Kasumi-1 (cell line): ENCODE data around the gene TSG101.

Experiments
- DNase-seq, 2 experiments: peaks; one replicate each; lab custom pipeline; 2025; lab: John Stamatoyannopoulos, UW

The TSG101 gene, protein sequence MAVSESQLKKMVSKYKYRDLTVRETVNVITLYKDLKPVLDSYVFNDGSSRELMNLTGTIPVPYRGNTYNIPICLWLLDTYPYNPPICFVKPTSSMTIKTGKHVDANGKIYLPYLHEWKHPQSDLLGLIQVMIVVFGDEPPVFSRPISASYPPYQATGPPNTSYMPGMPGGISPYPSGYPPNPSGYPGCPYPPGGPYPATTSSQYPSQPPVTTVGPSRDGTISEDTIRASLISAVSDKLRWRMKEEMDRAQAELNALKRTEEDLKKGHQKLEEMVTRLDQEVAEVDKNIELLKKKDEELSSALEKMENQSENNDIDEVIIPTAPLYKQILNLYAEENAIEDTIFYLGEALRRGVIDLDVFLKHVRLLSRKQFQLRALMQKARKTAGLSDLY

DNA sequence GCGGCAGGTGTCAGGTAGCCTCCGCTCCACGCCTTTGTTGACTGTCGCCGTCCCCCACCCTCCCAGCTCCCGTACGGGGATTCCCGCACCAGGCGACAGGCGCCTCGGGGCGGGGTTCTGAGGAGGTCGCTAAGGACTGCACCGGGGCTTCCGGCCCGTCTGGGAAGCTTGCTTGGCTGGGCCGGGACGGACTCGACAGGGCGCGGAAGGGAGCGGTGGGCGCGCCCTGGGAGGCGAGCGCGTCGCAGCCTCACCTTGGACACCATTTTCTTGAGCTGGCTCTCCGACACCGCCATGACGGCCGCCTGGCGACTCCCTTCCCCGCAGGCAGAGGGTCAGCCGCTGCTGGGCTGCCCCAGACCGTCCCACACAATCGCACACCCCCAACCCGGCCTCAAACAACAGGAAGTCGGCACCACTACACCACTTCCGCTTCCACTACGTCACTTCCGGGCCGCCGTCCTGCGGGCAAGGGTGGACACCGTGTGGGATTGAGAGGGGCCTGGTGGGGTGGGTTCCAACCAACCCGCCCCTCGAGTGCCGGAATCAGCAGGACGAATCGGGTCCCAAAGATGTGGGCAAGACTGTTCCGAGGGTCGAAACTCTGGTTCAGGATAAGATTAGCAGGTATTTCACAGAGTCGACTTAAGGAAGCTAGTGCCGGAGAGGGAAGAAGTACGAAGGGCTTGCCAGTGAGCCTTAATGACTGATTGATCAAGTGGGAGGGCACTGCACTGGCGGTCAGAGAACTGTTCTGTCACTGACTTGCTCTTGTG is at the start of gene TSG101:
Gene TSG101 (minus strand): TSS at position 422 of the 776 bp plus-strand sequence. CDS start 126 bp downstream, at position 296.
- peak; percentile 73 to 79 for DNase-seq

DNA sequence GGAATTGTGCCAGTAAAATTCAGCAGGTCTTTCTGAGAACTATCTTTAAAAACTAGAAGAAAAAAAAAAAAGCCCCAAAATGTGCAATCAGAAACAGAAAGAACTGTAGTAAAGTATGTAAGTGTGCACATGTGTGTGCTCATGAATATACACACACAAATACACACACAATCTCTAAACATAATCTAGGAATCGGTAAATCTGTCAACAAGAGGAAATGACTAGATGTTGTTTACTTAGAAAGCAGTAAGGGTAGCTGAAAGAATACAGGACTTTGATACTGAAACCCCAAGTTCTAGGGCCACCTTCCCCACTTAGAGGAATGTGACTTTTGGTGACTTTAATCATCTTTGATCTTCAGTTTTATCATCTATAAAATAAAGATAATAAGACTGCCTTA is 48.6 kb upstream of the TSG101 start:
- no peak for DNase-seq

DNA sequence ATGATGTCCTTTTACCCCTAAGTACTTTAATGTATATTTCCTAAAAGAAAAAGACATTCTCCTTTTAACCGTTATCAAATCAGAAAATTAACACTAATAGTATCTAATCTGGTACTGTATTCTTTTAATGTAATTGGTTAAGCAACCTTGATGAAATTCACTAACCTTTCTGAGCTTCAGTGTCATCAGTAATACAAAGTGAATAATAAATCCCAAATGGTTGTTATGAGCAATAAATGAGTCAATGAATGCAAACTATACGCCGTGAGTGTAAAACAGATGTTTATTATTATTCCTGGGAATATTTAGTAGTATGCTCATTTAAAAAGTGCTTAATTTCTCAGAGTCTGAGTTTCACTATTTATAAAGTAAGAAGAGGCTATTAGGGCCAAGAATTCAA is 40.3 kb upstream of the TSG101 start:
- DNase-seq, result no peak

DNA sequence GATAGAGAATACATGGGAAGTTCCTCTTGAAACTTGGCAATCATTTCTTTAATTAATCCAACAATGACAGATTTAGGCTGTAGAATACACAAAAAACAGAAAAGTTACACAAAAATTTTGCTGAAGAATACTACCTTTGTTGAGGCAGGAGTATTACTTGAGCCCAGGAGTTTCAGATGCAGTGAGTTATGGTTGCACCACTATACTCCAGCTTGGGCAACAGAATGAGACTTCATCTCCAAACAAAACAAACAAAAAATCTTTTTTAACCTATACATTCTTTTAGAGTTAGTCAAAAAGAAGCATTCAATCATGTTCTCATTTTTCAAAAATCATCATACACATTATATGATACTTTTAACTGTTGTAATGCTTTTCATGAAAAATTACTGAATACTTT is 39.7 kb upstream of the TSG101 start:
- no peak for DNase-seq

DNA sequence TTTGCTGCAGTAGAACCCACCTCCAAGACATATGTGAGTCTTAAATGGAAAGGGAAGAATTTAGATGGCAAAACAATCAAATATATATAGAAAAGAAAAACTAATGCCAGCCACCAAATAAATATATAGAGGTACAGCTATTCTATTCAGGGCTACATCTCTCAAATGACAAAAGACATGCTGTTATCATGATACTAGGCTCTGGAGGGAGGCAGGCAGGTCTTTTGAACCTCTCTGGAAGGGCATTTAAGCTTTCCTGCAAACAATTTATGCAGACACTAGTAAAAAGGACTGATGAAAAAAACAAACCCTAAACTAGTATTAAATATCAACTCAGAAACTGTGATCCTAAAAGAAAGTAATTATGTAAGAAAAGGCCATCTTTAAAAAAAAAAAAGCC is 37.4 kb upstream of the TSG101 start:
- DNase-seq, result no peak

DNA sequence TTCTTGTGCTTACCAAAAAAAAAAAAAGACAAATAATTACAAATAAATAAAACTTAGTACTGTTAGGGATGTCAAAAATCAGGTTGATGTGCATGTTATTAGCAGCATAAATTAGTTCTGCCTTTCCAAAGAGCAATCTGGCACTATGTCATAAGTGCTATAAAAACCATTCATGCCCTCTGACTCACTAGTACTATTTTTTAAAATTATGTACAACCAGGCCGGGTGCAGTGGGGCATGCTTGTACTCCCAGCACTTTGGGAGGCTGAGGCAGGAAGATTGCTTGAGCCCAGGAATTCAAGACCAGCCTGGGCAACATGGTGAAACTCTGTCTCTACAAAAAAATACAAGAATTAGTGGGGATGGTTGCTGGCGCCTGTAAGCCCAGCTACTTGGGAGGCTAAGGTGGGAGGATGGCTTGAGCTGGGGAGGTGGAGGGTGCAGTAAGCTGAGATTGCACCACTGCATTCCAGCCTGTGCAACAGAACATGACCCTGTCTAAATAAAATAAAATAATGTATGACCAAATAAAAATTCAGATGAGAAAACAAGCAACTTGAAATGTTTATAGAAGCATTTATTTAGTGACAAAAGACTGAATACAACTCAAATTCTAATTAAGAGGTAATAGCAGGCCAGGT is 36.5 kb upstream of the TSG101 start:
- no peak for DNase-seq

DNA sequence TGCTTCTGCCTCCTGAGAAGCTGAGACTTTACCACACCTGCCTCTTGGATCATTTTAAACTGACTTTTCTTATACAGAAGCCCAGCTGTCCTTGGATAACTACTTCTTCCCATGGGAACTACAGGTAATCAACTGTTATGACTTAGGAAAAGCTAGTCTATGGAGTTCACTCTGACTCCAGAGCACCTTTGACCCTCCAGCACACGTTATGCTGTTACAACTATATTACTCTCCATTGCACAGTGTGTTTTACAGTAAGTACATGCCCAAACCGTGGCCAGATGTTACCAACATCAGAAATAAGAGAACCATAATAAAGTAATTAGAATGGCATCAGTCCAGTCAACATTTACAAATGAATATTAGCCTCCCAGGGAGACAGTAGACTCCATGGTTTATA is 21.3 kb upstream of the TSG101 start:
- no peak for DNase-seq

DNA sequence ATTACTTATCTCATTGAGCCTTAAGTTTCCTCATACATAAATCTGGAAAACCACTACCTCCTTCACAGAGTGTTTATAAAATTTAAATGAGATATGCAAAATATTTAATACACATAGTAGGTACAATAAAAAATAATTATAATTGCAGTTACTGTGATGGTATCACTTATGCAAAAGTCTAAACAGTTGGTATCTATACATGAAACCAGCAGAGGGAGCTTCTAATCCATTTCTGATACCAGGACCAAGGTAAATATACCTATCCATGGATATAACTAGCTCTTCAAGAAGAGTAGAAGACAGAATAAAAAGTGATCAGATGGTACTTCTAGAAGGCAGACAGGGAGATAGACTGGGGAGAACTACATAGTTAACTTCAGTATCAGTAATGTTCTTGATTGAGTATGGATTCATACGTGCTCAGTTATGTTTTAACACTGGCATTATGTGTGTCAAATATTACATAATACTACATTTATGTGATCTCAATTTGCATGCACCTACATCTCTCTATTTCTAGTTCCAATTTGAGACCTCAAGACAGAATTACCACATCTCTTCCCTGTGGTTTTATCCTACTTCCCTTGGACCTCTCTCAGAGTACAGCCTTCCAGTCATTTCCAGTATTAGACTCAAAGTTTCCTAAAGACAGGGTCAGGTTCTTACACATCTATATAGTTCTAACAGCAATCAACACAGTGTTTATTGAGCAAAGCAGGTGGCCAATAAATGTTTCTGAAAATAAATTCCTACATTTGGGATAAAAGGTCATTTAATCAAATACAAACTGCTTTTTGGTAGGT is 13.7 kb upstream of the TSG101 start:
- peak; percentile 30 to 40 for DNase-seq

DNA sequence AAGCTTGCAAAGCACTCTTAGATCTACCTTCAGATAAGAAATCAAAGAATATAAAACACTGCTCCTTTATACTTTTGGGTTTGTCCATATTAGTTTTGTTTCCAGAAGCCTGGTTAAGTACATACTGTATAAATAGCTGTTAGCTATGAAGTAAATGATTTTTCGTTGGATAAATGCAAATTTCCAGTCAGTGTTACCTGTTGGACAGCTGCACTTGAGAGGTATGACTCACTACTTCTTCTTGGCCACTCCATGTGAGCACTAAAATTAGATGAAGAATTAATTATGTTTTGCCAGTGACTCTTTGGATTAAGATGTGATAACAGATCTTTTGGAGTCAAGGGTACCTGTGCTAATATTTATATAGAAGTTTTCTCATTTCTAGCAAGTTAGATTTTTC is 9.5 kb upstream of the TSG101 start:
- no peak for DNase-seq

DNA sequence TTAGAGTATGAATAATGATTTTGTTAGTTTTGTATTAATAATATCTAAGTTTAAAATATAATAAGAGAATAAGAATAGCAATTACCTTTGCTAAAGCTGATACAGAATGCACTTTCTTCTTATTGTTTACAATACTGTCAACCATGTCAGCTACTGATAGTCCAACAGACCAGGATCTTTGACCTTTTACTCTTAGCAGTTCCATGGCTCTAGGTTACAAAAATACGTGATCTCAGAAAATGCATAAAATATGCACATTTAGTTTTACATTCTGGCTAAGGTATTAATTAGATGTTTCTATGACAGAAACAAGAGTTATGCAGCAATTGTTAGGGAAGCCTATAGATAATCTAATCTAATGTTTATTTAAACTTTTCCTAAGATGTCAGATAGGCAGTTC is 7.5 kb upstream of the TSG101 start:
- DNase-seq, result no peak

DNA sequence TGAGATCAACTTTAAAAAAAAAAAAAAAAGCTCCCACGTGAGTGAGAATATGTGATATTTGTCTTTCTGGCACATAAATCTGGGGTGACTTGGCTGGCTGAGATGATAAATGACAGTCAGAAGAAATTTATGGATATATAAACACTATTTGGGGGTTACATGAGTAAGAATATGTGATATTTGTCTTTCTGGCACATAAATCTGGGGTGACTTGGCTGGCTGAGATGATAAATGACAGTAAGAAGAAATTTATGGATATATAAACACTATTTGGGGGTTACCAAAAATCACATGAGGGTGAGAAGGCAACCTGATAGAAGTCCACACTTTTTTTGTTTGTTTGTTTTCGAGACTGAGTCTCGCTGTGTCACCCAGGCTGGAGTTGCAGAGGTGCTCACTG is 6.6 kb upstream of the TSG101 start:
- no peak for DNase-seq

DNA sequence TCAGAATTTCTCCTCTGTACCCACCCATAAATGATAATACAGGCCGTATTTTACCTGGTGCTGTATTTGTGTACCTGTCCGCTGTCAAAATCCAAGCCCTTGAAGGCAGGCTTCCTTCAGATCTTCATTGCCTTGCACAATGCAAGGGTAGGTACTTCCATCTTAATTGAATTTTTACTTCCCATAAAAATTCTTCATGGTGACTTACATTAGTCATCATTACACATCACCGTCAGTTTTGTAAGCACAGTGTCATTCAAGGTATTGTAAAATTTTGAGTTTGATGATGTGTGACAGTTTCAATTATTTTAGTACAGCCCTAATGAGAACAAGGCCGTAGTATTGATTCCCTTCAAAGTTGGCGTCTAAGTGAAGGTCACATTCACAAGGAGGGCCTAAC is 770 bp upstream of the TSG101 start:
- DNase-seq, result peak; percentile 11 to 13

DNA sequence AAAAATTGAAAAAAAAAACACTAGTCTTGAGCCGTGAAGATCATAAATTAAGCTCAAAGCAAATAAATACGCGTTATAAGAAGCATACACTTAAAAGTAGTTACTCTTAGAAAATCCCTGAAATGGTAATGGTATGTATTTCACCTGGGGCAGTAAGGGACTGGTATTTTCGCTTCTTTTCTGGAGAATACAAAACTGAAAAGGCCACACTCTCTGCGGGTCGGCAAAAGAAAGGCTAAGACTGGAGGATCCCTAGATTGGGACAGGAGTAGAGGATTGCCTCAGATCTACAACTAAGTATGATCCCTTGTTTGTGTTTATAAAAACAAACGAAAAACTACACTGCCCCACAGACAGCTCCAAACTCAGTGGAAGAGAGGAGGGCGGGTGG is 617 bp downstream of the TSG101 start:
- DNase-seq, result peak in 1 of 2 experiments; percentile 52

DNA sequence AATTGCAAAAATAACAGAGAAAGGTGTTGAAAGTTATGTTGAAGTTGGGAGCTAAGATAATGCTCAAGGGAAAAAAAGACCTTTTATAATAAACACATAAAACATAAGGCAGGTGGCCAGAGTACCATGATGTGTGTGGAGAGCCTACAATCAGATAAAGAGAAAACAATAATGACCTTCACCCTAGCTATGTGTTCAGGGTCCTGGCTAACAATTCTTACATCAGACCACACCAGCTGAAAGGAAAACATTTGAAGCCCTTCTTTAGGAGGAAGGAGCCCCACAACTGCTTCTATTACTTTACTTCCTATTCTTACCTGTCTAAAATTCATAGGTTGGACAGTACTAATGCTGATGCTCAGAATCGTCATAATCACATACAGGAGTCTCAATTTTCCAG is 2.5 kb downstream of the TSG101 start:
- DNase-seq, result no peak

DNA sequence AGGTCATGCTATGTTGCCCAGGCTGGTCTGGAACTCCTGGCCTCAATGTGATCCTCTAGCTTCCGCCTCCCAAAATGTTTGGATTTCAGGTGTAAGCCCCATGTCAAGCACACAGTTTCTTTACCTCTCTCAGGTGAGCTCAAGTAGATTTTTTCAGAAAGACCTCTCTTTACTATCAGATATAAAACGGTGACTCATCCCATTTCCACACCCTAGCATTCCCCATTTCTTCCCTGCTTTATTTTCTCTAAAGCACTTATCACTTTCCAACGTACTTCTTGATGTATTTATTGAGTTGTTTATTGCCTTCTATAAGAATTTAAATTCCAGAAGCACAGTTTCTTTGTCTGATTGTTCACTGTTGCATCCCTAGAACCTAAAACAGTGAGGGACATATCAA is 3.7 kb downstream of the TSG101 start:
- no peak for DNase-seq

DNA sequence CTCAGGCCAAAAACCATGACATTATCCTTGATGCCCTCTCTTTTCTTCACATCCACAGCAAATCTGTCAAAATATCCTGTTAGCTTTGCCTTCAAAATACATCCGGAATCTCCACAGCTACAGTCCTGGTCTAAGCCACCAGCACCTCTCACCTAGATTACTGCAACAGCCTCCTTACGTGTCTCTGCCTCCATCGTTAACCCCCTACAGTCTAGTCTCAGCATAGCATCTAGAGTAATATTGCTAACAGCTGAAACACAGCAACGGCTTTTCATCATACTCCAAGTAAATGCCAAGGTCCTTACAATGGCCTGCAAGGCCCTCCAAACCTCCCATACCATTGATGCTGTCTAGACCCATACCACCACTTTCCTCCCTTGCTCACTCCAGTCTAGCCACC is 4.4 kb downstream of the TSG101 start:
- DNase-seq, result peak; percentile 29 to 33

DNA sequence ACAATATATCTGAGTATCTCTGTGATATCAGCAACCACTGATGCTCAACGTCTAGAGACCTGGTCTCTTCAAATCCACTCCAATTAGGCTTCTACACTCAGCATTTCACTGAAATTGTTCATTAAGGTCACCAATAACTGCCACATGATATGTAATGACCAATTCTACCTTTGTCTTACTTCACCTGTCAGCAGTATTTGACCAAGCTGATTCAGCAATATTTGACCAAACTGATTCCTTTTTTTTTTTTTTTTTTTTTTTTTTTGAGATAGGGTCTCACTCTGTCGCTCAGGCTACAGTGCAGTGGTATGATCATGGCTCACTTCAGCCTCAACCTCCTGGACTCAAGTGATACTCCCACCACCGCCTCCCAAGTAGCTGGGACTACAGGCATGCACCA is 5.6 kb downstream of the TSG101 start:
- DNase-seq, result no peak

DNA sequence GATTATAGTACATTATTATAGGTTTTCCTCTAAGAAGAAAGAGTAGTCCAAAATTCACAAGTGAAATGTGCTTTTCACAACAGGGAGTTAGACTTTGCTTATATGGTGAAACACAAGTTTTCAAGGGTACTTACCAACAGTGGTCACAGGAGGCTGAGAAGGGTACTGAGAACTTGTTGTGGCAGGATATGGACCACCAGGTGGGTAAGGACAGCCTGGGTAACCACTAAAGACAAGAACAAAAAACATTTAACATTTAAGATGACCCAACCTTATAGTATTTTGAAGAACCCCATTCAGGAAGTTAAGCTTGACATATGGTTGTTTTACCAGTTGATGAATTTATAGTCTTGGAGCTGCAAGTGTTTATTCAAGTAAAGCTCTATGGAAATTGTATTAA is 24.4 kb downstream of the TSG101 start:
- DNase-seq, result no peak

DNA sequence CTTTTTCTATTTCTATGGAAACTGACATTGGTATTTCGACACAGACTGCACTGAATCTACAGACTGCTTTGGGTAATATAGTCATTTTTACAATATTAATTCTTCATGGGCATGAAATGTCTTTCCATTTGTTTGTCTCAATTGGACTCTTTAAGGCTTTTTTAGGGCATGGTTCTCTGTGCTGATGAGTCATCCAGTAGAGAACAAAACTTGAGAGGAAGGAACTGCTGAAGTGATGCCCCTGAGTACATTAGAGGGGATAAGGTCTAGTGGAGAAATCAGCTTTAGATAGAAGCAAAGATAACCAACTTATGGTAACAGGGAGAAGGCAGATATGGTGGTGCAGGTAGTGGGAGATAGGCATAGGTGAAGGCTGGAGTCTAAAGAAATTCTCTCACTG is 25.1 kb downstream of the TSG101 start:
- DNase-seq, result no peak

DNA sequence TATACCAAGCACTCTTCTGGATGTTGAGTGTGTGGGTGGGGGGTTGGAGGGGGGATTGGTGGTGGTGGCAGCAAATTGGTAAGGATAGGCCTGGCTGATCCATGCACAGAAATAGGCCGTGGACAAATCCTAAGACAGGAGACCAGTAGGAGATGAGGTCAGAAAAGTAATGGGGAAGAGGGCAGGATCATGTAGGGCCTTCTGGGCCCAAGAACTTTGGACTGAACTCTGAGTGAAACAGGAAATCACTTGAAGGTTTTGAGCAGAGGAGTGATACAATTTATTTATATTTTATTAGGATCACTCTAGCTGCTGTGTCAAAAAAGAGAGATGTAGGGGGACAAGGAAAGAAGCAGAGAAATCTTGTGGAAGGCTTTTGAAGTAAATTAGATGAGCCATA is 28.7 kb downstream of the TSG101 start:
- no peak for DNase-seq

DNA sequence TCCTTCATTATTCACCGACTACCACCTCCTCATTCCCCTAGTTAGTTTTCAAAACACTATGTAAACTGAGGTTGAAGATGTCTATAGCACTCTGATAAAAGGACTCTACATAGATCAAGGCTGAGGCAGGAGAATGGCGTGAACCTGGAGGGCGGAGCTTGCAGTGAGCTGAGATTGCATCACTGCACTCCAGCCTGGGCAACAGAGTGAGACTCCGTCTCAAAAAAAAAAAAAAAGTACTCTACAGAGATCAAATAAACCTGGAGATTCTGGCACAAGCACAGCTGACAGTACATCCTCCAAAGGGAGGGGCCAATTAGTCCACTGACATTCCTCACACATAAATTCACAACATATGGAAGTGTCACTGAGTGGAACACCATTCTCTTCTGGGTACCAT is 31.0 kb downstream of the TSG101 start:
- DNase-seq, result no peak

DNA sequence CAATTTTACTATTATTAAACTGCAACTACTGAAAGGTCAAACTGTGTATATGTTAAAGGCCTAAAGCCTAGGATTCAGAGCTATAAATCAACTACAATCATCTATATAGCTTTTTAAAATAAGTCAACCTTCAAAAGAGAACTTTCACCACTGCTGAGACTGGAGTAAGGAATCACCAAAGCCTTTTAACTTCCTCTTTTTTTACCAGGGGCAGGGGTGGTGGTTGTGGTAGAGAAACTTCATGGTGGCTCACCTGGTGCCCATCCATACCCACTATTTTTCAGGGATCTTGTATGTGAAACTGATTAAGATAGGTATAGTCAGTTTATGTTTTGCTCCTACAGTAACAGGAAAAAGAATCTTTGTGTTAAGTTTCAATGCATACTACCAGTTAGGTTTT is 31.5 kb downstream of the TSG101 start:
- peak; percentile 40 to 46 for DNase-seq
